ENCODE data around the gene PSTPIP2. TPM values are rescaled to one million over a fixed set of nuclear protein-coding genes. Genes with fewer than 3 reads are reported as not detected.

PSTPIP2 gene
- total RNA-seq, 1 experiment from 2014 or later = 1.9 TPM

DNA sequence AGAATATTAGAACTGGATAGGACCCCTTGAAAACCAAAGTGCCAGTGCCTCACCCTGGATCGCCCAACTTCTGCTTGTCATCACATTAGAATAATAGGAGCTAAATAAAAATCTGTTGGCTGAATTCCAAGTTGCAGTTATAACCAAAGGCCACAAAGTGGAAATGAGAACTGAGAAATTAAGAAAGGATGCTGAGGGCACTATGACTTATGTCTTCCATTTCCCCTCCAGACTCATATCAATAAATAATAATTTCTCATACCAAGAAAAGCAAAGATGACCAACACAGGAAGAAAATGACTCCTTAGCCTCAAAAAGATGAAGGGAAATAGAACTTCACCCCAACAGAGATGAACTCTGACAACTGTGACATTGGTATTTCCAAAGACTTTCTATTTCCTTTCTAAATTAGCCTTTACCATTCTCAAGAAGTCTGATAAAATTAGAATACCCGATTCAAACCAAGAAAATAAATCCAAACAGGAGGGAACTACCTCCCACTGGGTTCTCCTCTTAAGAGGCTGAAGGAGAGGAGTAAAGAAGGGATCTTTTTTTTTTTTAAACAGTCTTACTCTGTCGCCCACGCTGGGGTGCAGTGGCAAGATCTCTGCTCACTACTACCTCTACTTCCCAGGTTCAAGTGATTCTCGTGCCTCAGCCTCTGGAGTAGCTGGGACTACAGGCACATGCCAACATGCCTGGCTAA lies 58.4 kb downstream of the PSTPIP2 start (continued):
- TF ChIP-seq, protein P1, sequence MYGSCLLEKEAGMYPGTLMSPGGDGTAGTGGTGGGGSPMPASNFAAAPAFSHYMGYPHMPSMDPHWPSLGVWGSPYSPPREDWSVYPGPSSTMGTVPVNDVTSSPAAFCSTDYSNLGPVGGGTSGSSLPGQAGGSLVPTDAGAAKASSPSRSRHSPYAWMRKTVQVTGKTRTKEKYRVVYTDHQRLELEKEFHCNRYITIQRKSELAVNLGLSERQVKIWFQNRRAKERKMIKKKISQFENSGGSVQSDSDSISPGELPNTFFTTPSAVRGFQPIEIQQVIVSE (CRISPR knock-in tag; IDR thresholded peaks at IDR 0.05; ENCODE audit: borderline replicate concordance) = no peak
- TF ChIP-seq NR3C1 (CRISPR knock-in tag; conservative IDR thresholded peaks at IDR 0.05; ENCODE audit: low read depth) (no peak), ZNF423 (CRISPR knock-in tag; IDR thresholded peaks at IDR 0.05) (no peak), ZNF219 (CRISPR knock-in tag; IDR thresholded peaks at IDR 0.05; ENCODE audit: borderline replicate concordance) (no peak), ZNF232 (CRISPR knock-in tag; IDR thresholded peaks at IDR 0.05) (no peak), RORB (CRISPR knock-in tag; IDR thresholded peaks at IDR 0.05) (no peak), NR1H2 (CRISPR knock-in tag; IDR thresholded peaks at IDR 0.05) (no peak)

DNA sequence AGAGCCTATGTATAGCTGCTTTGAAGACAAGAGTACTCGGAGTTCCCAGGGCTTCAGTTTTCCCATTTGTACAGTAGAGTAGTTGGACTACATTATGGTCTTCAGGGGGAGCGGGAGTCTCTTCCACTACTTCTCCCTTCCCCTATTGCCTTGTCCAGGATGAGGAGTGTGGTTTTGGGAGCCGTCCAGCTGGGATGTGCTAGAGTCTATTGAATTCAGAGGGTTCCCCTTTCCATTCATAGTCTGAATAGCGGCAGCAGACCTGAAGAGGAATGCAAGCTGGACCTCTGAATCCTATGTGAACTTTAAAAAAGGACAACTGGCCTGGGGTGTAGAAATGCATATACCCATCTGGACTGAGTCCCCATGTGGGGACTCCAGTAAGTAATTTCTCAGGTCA lies 61.4 kb downstream of the PSTPIP2 start:
- no peak for DNase-seq (ENCODE audit: low spot score)
- Mint-ChIP-seq H3K4me3 (no peak overlapping the region), H3K27me3 (ENCODE audit: low read depth) (no peaks in the 10 kb centered on the region; the same call in 1 of the 2 replicates), H3K9me3 (no peaks in the 10 kb centered on the region), H3K27ac (no peak overlapping the region), H3K4me1 (peaks cover 12% of the 10 kb centered on the region), H3K36me3 (no peaks in the 10 kb centered on the region)
- no peak for ATAC-seq
- ChIA-PET POLR2A (no interaction called here), CTCF (interaction anchor here (0.8 kb wide), 1 partner anchor 63 kb away, joined by 4 read pairs; no protein-coding TSS in a partner anchor)
- TF ChIP-seq IRF2 (CRISPR knock-in tag; IDR thresholded peaks at IDR 0.05; ENCODE audit: borderline replicate concordance, low read depth) (no peak), CREM (CRISPR knock-in tag; IDR thresholded peaks at IDR 0.05) (no peak), CBFB (CRISPR knock-in tag; IDR thresholded peaks at IDR 0.05; ENCODE audit: low read depth) (no peak), GRHL2 (CRISPR knock-in tag; IDR thresholded peaks at IDR 0.05; ENCODE audit: insufficient replicate concordance, severe bottlenecking) (no peak), NFE2L1 (CRISPR knock-in tag; IDR thresholded peaks at IDR 0.05) (no peak), GABPB1 (CRISPR knock-in tag; IDR thresholded peaks at IDR 0.05) (no peak), KAT7 (CRISPR knock-in tag; IDR thresholded peaks at IDR 0.05; ENCODE audit: borderline replicate concordance) (no peak), TCF7 (CRISPR knock-in tag; IDR thresholded peaks at IDR 0.05; ENCODE audit: low read depth) (no peak), NR1H2 (CRISPR knock-in tag; IDR thresholded peaks at IDR 0.05) (no peak), ETV6 (CRISPR knock-in tag; IDR thresholded peaks at IDR 0.05) (no peak), ZNF263 (CRISPR knock-in tag; IDR thresholded peaks at IDR 0.05; ENCODE audit: low read depth) (no peak), ZNF219 (CRISPR knock-in tag; IDR thresholded peaks at IDR 0.05; ENCODE audit: borderline replicate concordance) (no peak)
- TF ChIP-seq, protein P2, sequence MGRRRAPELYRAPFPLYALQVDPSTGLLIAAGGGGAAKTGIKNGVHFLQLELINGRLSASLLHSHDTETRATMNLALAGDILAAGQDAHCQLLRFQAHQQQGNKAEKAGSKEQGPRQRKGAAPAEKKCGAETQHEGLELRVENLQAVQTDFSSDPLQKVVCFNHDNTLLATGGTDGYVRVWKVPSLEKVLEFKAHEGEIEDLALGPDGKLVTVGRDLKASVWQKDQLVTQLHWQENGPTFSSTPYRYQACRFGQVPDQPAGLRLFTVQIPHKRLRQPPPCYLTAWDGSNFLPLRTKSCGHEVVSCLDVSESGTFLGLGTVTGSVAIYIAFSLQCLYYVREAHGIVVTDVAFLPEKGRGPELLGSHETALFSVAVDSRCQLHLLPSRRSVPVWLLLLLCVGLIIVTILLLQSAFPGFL (CRISPR knock-in tag; IDR thresholded peaks at IDR 0.05; ENCODE audit: borderline replicate concordance) = no peak
- TF ChIP-seq, protein P3, sequence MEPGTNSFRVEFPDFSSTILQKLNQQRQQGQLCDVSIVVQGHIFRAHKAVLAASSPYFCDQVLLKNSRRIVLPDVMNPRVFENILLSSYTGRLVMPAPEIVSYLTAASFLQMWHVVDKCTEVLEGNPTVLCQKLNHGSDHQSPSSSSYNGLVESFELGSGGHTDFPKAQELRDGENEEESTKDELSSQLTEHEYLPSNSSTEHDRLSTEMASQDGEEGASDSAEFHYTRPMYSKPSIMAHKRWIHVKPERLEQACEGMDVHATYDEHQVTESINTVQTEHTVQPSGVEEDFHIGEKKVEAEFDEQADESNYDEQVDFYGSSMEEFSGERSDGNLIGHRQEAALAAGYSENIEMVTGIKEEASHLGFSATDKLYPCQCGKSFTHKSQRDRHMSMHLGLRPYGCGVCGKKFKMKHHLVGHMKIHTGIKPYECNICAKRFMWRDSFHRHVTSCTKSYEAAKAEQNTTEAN (CRISPR knock-in tag; IDR thresholded peaks at IDR 0.05) = no peak
- TF ChIP-seq, protein P4, sequence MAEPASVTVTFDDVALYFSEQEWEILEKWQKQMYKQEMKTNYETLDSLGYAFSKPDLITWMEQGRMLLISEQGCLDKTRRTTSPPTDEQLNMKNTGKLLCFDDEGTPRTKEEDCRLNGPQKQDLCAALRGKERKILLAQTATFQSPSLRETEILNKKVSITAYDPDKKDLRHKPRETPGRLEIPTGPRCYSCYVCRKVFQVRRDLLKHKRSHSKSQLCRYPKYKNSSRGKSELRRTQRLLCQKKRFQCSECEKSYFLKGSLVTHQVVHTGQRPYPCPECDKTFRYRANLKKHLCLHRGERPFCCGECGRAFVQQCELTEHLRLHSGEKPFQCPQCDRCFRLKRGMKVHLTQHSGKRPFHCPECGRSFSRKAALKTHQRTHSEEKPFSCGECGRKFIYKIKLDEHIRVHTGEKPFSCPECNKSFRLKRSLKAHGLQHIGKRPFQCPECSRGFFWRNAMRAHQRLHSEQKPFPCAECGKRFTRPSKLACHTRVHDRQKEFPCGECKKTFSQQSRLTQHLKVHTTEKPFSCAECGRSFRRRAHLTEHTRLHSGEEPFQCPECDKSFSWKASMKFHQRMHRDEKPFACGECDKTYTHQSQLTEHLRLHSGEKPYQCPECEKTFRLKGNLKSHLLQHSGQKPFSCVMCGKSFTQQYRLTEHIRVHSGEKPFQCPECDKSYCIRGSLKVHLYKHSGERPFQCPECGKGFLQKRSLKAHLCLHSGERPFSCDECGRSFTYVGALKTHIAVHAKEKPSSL (CRISPR knock-in tag; conservative IDR thresholded peaks at IDR 0.05) = no peak
- TF ChIP-seq, protein P5, sequence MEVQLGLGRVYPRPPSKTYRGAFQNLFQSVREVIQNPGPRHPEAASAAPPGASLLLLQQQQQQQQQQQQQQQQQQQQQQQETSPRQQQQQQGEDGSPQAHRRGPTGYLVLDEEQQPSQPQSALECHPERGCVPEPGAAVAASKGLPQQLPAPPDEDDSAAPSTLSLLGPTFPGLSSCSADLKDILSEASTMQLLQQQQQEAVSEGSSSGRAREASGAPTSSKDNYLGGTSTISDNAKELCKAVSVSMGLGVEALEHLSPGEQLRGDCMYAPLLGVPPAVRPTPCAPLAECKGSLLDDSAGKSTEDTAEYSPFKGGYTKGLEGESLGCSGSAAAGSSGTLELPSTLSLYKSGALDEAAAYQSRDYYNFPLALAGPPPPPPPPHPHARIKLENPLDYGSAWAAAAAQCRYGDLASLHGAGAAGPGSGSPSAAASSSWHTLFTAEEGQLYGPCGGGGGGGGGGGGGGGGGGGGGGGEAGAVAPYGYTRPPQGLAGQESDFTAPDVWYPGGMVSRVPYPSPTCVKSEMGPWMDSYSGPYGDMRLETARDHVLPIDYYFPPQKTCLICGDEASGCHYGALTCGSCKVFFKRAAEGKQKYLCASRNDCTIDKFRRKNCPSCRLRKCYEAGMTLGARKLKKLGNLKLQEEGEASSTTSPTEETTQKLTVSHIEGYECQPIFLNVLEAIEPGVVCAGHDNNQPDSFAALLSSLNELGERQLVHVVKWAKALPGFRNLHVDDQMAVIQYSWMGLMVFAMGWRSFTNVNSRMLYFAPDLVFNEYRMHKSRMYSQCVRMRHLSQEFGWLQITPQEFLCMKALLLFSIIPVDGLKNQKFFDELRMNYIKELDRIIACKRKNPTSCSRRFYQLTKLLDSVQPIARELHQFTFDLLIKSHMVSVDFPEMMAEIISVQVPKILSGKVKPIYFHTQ (CRISPR knock-in tag; IDR thresholded peaks at IDR 0.05) = no peak
- TF ChIP-seq, protein P6, sequence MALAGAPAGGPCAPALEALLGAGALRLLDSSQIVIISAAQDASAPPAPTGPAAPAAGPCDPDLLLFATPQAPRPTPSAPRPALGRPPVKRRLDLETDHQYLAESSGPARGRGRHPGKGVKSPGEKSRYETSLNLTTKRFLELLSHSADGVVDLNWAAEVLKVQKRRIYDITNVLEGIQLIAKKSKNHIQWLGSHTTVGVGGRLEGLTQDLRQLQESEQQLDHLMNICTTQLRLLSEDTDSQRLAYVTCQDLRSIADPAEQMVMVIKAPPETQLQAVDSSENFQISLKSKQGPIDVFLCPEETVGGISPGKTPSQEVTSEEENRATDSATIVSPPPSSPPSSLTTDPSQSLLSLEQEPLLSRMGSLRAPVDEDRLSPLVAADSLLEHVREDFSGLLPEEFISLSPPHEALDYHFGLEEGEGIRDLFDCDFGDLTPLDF (CRISPR knock-in tag; IDR thresholded peaks at IDR 0.05) = no peak
